HL-60 (cell line): Measurements from ENCODE around the gene PNPLA6.

Source experiments
- CTCF ChIP-seq: IDR thresholded peaks from one replicate; pipeline ENCODE4 v1.5.1; 2011; ENCODE audit warnings: low read length, control low read depth, inconsistent platforms; ENCODE audit not compliant: insufficient read depth
- GABPA ChIP-seq: IDR thresholded peaks from 2 replicates; pipeline ENCODE4 v1.6.1; 2012; ENCODE audit warnings: low read depth
- POLR2AphosphoS5 ChIP-seq: IDR thresholded peaks from 2 replicates; pipeline ENCODE4 v1.6.1; 2012; ENCODE audit warnings: low read depth
- REST ChIP-seq: IDR thresholded peaks from 2 replicates; pipeline ENCODE4 v1.6.1; 2012; ENCODE audit warnings: low read depth; ENCODE audit not compliant: insufficient replicate concordance
- SPI1 ChIP-seq: IDR thresholded peaks from 2 replicates; pipeline ENCODE4 v1.6.1; 2012; ENCODE audit warnings: low read depth, mild to moderate bottlenecking, borderline replicate concordance

- no peak for TF ChIP-seq CTCF
- TF ChIP-seq POLR2AphosphoS5 = no peak
- no peak for TF ChIP-seq REST
- no peak for TF ChIP-seq GABPA
- TF ChIP-seq SPI1 = no peak
Observed at GRCh38 chr19:7526059-7526929, 9.2 kb upstream of the PNPLA6 start.
